T-cell (primary cell): ENCODE measurements around the gene SLC26A11. TPM values are rescaled to one million over a fixed set of nuclear protein-coding genes. Genes with fewer than 3 reads are reported as not detected.

Experiments used
- ATAC-seq, 4 experiments: fragments of 200-7000 bp in 3 of 4; fragments of 150-1000 bp in 1 of 4; cut with Tn5 transposase; replicated peaks in 1 of 4; 1 replicate in 3 of 4; 2 replicates in 1 of 4; pipeline ENCODE4 v1.10.0; 2021; ENCODE audit warnings: moderate library complexity in 3 of 4, mild to moderate bottlenecking in 2 of 4, moderate number of reproducible peaks in 1 of 4
- CTCF ChIA-PET, 2 donors: fragments of 300-600 bp; sonication (Branson Sonifier 250); formaldehyde crosslinking; loops; one replicate each; lab custom pipeline; 2022; ENCODE audit warnings: antibody characterized with exemption in 2 of 2; lab: Charles Lee
- POLR2A ChIA-PET, 2 donors: fragments of 300-600 bp; sonication (Branson Sonifier 250); formaldehyde crosslinking; loops; one replicate each; lab custom pipeline; 2022; ENCODE audit warnings: antibody characterized with exemption in 2 of 2; lab: Charles Lee
- DNase-seq, 35 experiments: peaks; one replicate each; pipeline versions ENCODE4 v3.0.0 to v3.0.0-alpha.2; 2013 to 2023
- H3K27ac ChIP-seq: one replicate; pipeline ENCODE4 v1.5.1; 2013; ENCODE audit warnings: low read length
- H3K27me3 ChIP-seq, 2 experiments: replicated peaks in 1 of 2; 1 replicate in 1 of 2; 2 replicates in 1 of 2; pipeline versions ENCODE4 v1.6.1 to v1.7.0; 2013; ENCODE audit warnings: low read length in 1 of 2, mixed read lengths in 1 of 2; ENCODE audit not compliant: control insufficient read depth in 2 of 2, insufficient read depth in 2 of 2; ENCODE audit errors: extremely low read depth in 1 of 2
- H3K36me3 ChIP-seq, 2 donors: 1 replicate in 1 of 2; 2 replicates in 1 of 2; pipeline versions ENCODE4 v1.6.1 to v1.7.0; 2013; ENCODE audit warnings: low read length in 1 of 2; ENCODE audit not compliant: control insufficient read depth in 2 of 2, insufficient read depth in 1 of 2; ENCODE audit errors: extremely low read depth in 1 of 2
- H3K4me1 ChIP-seq, 2 experiments: 1 replicate in 1 of 2; 2 replicates in 1 of 2; pipeline versions ENCODE4 v1.6.1 to v1.7.0; 2013; ENCODE audit warnings: low read length in 2 of 2, mixed read lengths in 1 of 2; ENCODE audit not compliant: insufficient read depth in 2 of 2, control insufficient read depth in 1 of 2; ENCODE audit errors: extremely low read depth in 1 of 2
- H3K4me3 ChIP-seq, 2 donors: 1 replicate in 1 of 2; 2 replicates in 1 of 2; pipeline versions ENCODE4 v1.5.1 to v1.7.0; 2013; ENCODE audit warnings: mild to moderate bottlenecking in 2 of 2, low read length in 1 of 2, moderate library complexity in 1 of 2; ENCODE audit not compliant: control insufficient read depth in 1 of 2; ENCODE audit errors: extremely low read depth in 1 of 2
- H3K9me3 ChIP-seq: 2 replicates; pipeline ENCODE4 v1.7.0; 2013
- H3K27ac Mint-ChIP-seq, 2 donors: one replicate each; pipeline ENCODE4 v1.8.0; 2020 to 2021; ENCODE audit warnings: mild to moderate bottlenecking in 2 of 2, mixed read lengths in 2 of 2
- H3K27me3 Mint-ChIP-seq, 2 donors: one replicate each; pipeline ENCODE4 v1.8.0; 2021 to 2022; ENCODE audit warnings: mixed read lengths in 2 of 2
- H3K36me3 Mint-ChIP-seq: one replicate; pipeline ENCODE4 v1.8.0; 2021; ENCODE audit warnings: mixed read lengths
- H3K4me1 Mint-ChIP-seq, 3 donors: one replicate each; pipeline ENCODE4 v1.8.0; 2020 to 2022; ENCODE audit warnings: mixed read lengths in 3 of 3, mild to moderate bottlenecking in 1 of 3
- H3K4me3 Mint-ChIP-seq, 3 donors: one replicate each; pipeline ENCODE4 v1.8.0; 2020 to 2022; ENCODE audit warnings: mild to moderate bottlenecking in 3 of 3, mixed read lengths in 3 of 3, moderate library complexity in 3 of 3
- H3K9me3 Mint-ChIP-seq, 3 donors: one replicate each; pipeline ENCODE4 v1.8.0; 2020 to 2022; ENCODE audit warnings: mixed read lengths in 3 of 3
- WGBS: methylation state at CpG from one replicate; pipeline ENCODE4 v1.1.5; 2013; ENCODE audit warnings: missing lambda C conversion rate; ENCODE audit not compliant: insufficient coverage; 5-methylcytosine and 5-hydroxymethylcytosine counted together
- total RNA-seq, 35 experiments: library from RNA in 6 of 35; stranded (reverse) in 6 of 35; fragments of 120-200 nt in 1 of 35; gene quantifications; one replicate each; pipeline versions ENCODE4 v1.2.1 to v1.2.4 and lab custom pipeline; 2013 to 2026

The SLC26A11 gene
- total RNA-seq: 100 to 1,000 TPM in 3 of 5 donors, 10 to 100 TPM in 2; 45.9 to 123 (median 112) TPM
- total RNA-seq (2013): 37.4 TPM
- total RNA-seq (lab: John Stamatoyannopoulos, UW): 10.3 to 220 (median 82.6) reads per million in 29 experiments

DNA sequence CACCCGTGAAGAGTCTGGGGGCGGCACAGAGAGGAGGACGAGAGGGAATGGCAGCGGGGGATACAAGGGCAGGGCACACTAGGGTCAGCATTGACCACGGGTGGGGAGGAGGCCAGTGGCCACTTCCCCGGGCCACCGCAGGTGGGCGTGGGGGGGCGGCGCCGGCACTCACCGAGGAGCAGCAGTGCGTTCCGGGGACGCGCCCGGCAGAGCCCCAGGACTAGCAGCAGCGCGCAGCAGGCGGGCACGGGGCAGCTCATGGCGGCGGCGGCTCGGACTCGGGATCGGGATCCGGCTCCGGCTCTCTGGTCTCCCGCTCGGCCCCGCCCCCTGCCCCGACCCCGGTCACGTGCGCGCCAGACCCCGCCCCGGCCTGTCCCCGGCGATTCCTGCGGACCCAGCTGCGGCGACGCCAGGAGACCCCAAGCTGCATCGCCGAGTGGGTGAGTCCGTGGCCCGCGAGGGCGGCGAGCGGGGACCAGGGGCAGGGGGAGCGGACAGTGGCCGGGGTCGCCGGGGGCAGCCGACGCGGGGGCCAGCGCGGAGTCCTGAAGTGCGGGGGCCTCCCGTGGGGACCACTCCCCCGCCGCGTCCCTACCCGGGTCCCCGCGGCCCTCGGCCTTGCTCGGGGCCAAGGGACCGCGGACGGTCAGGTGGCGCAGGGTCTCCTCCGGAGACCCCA, at the start of gene SLC26A11, which contains the start of gene SGSH:
TSS of gene SLC26A11 (plus strand) at position 374 of the 682 bp plus-strand sequence. CDS start 1,134 bp downstream, outside the sequence.
TSS of gene SGSH (minus strand) at position 280 of the 682 bp plus-strand sequence. CDS start at position 260, 20 bp downstream.
- POLR2A ChIA-PET: interaction anchor here in 1 of 2 donors (0.6 kb wide), 3 partner anchors 13 to 173 kb away, joined by 3 to 9 read pairs (median 4); no protein-coding TSS in a partner anchor
- peak within 1 kb of the TSS; percentile 77 to 87 for H3K4me3 ChIP-seq
- no peaks in the 10 kb centered on the region for H3K9me3 Mint-ChIP-seq

DNA sequence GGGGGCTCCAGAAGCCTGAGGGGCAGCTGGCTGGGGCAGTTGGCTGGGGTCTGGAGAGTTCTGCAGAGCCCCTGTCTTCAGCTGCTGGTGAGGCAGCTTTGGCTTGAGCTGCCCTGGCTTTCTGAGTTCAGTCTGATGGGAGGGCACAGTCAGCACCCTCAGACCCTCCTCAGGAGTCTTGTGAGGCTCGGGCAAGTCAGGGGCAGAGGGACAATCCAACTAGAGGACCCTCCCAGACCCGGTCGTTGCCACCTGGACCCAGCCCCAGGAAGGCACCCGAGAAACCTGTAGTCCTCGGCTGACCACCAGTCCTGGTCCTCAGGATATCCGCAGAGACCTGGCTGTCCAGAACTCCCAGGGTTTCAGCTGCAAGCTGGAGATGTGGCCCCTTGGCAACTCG, 48.5 kb upstream of the SLC26A11 start:
- no peaks in the 10 kb centered on the region for H3K4me1 ChIP-seq
- Mint-ChIP-seq H3K36me3 (no peaks in the 10 kb centered on the region), H3K9me3 (no peaks in the 10 kb centered on the region), H3K27me3 (peaks cover 0 to 3% of the 10 kb centered on the region in 2 donors), H3K4me1 (no peaks in the 10 kb centered on the region), H3K4me3 (no peak overlapping the region), H3K27ac (no peak overlapping the region)
- no peak overlapping the region for H3K4me3 ChIP-seq
- ATAC-seq (no peak), DNase-seq (no peak)
- H3K27me3 ChIP-seq: peaks cover 0 to 29% of the 10 kb centered on the region in 2 experiments
- H3K36me3 ChIP-seq: no peaks in the 10 kb centered on the region
- POLR2A ChIA-PET: no interaction called here
- no peaks in the 10 kb centered on the region for H3K9me3 ChIP-seq
- WGBS: 78% methylated on average over 6 of the region's 7 CpGs
- CTCF ChIA-PET: no interaction called here
- no peak overlapping the region for H3K27ac ChIP-seq

More for the DNA sequence above, at the start of gene SLC26A11, which contains the start of gene SGSH:
- peaks cover 29 to 55% (median 50%) of the 10 kb centered on the region in 3 donors for H3K4me1 Mint-ChIP-seq
- H3K4me3 Mint-ChIP-seq: peak within 1 kb of the TSS; percentile 89 to 95 (median 92)
- Histone ChIP-seq H3K9me3 (no peaks in the 10 kb centered on the region), H3K36me3 (peaks cover 5 to 27% of the 10 kb centered on the region in 2 donors), H3K27me3 (peaks cover 0 to 3% of the 10 kb centered on the region in 2 experiments), H3K27ac (peak within 1 kb of the TSS; percentile 79), H3K4me1 (peaks cover 0 to 49% of the 10 kb centered on the region in 2 experiments)
- DNase-seq: peak in 33 of 35 experiments; percentile 12 to 63 (median 34)
- peak; percentile 52 to 57 (median 54) for ATAC-seq
- H3K27me3 Mint-ChIP-seq: no peaks in the 10 kb centered on the region
- peaks cover 24% of the 10 kb centered on the region for H3K36me3 Mint-ChIP-seq
- CTCF ChIA-PET: no interaction called here
- H3K27ac Mint-ChIP-seq: peak within 1 kb of the TSS; percentile 94 to 96
- under 1% methylated on average over 76 of the region's 77 CpGs for WGBS

DNA sequence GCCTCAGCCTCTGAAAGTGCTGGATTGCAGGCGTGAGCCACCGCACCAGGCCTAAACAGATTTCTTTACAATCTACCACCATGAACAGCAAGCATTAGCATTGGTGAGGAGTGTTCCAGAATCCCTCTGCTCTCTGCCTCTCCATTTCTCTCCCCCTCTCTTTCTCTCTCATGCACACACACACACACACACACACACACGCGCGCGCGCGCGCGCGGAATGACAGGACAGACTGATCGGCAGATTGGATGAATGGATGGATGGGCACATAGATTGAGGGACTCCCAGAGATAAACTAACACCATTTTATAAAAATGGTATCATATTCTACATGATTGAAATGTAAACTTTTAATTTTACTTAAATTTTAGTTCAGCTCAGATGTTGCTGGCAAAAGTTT, 47.1 kb upstream of the SLC26A11 start:
- H3K4me1 Mint-ChIP-seq: no peaks in the 10 kb centered on the region
- Histone ChIP-seq H3K36me3 (no peaks in the 10 kb centered on the region), H3K4me3 (no peak overlapping the region), H3K4me1 (no peaks in the 10 kb centered on the region), H3K9me3 (no peaks in the 10 kb centered on the region), H3K27ac (no peak overlapping the region), H3K27me3 (peaks cover 0 to 31% of the 10 kb centered on the region in 2 experiments)
- ATAC-seq (no peak), DNase-seq (no peak)
- no CpG with 5 or more reads among the region's 12 CpGs for WGBS
- CTCF ChIA-PET: no interaction called here
- peaks cover 0 to 3% of the 10 kb centered on the region in 2 donors for H3K27me3 Mint-ChIP-seq
- H3K36me3 Mint-ChIP-seq: no peaks in the 10 kb centered on the region
- H3K9me3 Mint-ChIP-seq: no peaks in the 10 kb centered on the region
- POLR2A ChIA-PET: no interaction called here
- H3K4me3 Mint-ChIP-seq: no peak overlapping the region
- H3K27ac Mint-ChIP-seq: no peak overlapping the region

DNA sequence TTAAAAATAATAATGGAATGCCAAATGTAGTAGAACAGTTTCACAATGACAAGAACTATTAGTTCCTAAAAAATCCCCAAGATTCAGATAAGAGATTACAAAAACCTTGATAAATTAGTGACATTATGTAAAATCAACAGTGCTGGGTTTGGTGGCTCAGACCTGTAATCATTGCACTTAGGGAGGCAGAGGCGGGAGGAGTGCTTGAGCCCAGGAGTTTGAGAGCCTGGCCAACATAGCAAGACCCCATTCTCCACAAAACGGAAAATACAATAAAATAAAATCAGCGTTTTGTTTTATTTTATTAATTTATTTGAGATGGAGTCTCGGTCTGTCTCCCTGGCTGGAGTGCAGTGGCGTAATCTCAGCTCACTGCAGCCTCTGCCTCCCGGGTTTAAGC, 46.3 kb upstream of the SLC26A11 start:
- H3K36me3 Mint-ChIP-seq: no peaks in the 10 kb centered on the region
- CTCF ChIA-PET: no interaction called here
- H3K4me1 Mint-ChIP-seq: no peaks in the 10 kb centered on the region
- H3K9me3 Mint-ChIP-seq: no peaks in the 10 kb centered on the region
- ATAC-seq (no peak), DNase-seq (no peak)
- 100% methylated on average over 1 of the region's 6 CpGs for WGBS
- Histone ChIP-seq H3K27ac (no peak overlapping the region), H3K9me3 (no peaks in the 10 kb centered on the region), H3K4me1 (no peaks in the 10 kb centered on the region), H3K36me3 (no peaks in the 10 kb centered on the region), H3K4me3 (no peak overlapping the region), H3K27me3 (peaks cover 0 to 31% of the 10 kb centered on the region in 2 experiments)
- peaks cover 2 to 3% of the 10 kb centered on the region in 2 donors for H3K27me3 Mint-ChIP-seq
- POLR2A ChIA-PET: no interaction called here
- H3K4me3 Mint-ChIP-seq: no peak overlapping the region
- H3K27ac Mint-ChIP-seq: no peak overlapping the region

DNA sequence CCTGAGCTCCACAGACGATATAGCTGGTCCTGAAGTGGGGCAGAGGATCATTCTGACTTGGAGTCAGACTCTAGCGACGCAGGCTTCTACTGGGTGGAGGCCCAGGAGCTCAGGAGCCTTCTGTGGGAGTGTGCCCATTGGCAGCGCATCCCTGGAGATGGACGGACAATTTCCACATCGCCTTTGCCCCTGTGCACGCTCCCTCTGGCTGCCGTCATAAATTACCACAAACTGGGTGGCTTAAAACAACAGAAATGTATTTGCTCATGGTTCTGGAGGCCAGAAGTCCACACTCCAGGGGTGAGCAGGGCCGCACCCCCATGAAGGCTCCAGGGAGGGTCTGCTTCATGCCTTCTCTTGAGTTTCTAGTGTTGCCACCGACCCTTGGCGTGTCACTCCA, 43.5 kb upstream of the SLC26A11 start:
- Mint-ChIP-seq H3K4me1 (no peaks in the 10 kb centered on the region), H3K36me3 (no peaks in the 10 kb centered on the region), H3K9me3 (no peaks in the 10 kb centered on the region), H3K4me3 (no peak overlapping the region), H3K27me3 (peaks cover 0 to 3% of the 10 kb centered on the region in 2 donors), H3K27ac (no peak overlapping the region)
- Histone ChIP-seq H3K27me3 (peaks cover 0 to 34% of the 10 kb centered on the region in 2 experiments), H3K36me3 (no peaks in the 10 kb centered on the region), H3K4me3 (no peak overlapping the region), H3K4me1 (no peaks in the 10 kb centered on the region), H3K27ac (no peak overlapping the region), H3K9me3 (no peaks in the 10 kb centered on the region)
- 90% methylated on average over 8 of the region's 11 CpGs for whole genome bisulfite sequencing
- ChIA-PET POLR2A (no interaction called here), CTCF (no interaction called here)
- ATAC-seq: no peak
- no peak for DNase-seq

DNA sequence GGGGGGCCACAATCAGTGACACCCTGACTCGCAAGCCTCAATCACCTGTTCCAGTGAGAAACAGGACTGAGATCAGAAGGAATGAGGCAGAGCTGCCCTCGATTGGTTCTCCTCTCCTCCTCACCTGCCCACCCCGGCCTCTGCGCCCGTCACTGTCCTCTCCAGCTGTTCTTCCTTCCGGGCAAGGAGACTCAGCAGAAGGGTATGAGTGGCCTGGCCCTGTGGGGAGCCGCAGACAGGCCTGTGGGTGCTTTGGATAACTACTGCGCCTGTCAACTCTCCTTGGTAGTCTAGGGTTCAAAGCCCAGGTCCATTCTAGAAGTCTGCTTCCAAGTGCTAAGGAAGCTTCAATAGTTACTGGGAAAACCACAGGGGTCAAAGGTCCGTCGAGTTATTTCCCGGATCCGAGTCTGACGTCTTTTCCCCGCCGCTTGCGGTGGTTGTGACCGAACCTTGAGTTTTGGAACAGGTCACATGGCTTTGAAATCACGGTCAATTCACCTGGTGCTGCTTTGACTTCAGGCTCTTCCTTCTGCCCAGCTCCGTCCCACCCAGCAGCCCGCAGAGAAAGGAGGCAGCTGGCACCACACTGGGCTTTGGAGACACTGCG, 42.1 kb upstream of the SLC26A11 start:
- Mint-ChIP-seq H3K9me3 (no peaks in the 10 kb centered on the region), H3K4me1 (no peaks in the 10 kb centered on the region), H3K36me3 (no peaks in the 10 kb centered on the region), H3K27ac (no peak overlapping the region), H3K4me3 (no peak overlapping the region), H3K27me3 (peaks cover 0 to 3% of the 10 kb centered on the region in 2 donors)
- CTCF ChIA-PET: interaction anchor here in 1 of 2 donors (0.9 kb wide), 1 partner anchor 18 kb away, joined by 4 read pairs; no protein-coding TSS in a partner anchor
- DNase-seq: no peak
- H3K36me3 ChIP-seq: no peaks in the 10 kb centered on the region
- H3K27ac ChIP-seq: no peak overlapping the region
- no peaks in the 10 kb centered on the region for H3K4me1 ChIP-seq
- H3K4me3 ChIP-seq: no peak overlapping the region
- WGBS: 88% methylated on average over 17 of the region's 21 CpGs
- POLR2A ChIA-PET: no interaction called here
- ATAC-seq: no peak
- H3K27me3 ChIP-seq: peaks cover 0 to 43% of the 10 kb centered on the region in 2 experiments
- no peaks in the 10 kb centered on the region for H3K9me3 ChIP-seq
